HepG2 (cell line): ENCODE measurements around the gene HNRNPH3. TPM values are rescaled to one million over a fixed set of nuclear protein-coding genes. Genes with fewer than 3 reads are reported as not detected.

Experiments used
- CENPBD1 ChIP-seq: sonication (generic); formaldehyde crosslinking; IDR thresholded peaks from 2 replicates; pipeline ENCODE4 v1.8.0; 2022; ENCODE audit warnings: missing genetic modification reagents, low read depth, mild to moderate bottlenecking, borderline replicate concordance
- FOXP4 ChIP-seq: sonication (generic); formaldehyde crosslinking; IDR thresholded peaks from 2 replicates; pipeline ENCODE4 v1.4.0; 2020; ENCODE audit warnings: missing genetic modification reagents
- HOXA9 ChIP-seq: sonication (generic); formaldehyde crosslinking; IDR thresholded peaks from 2 replicates; pipeline ENCODE4 v1.8.1; 2022; ENCODE audit warnings: missing genetic modification reagents, mild to moderate bottlenecking, moderate library complexity, borderline replicate concordance
- POGZ ChIP-seq: sonication (generic); formaldehyde crosslinking; IDR thresholded peaks from 2 replicates; pipeline ENCODE4 v1.4.0; 2020; ENCODE audit warnings: mild to moderate bottlenecking, missing genetic modification reagents
- POLR2AphosphoS2 ChIP-seq: IDR thresholded peaks from 2 replicates; pipeline ENCODE4 v1.6.1; 2011; ENCODE audit warnings: low read depth, low read length, improper control_type of control experiment
- RAD21 ChIP-seq: fragments of 450-650 bp; formaldehyde crosslinking; IDR thresholded peaks from 2 replicates; pipeline ENCODE4 v1.5.0; 2020; ENCODE audit warnings: mild to moderate bottlenecking
- RARA ChIP-seq: IDR thresholded peaks from 2 replicates; pipeline ENCODE4 v1.6.1; 2016; ENCODE audit warnings: missing genetic modification reagents, missing compliant biosample characterization
- TEAD3 ChIP-seq: optimal IDR thresholded peaks from 2 replicates; pipeline ENCODE3; 2016; ENCODE audit warnings: borderline replicate concordance
- USF2 ChIP-seq, 2 experiments: sonication (generic) in 1 of 2; formaldehyde crosslinking in 1 of 2; IDR thresholded peaks; 2 replicates each; pipeline versions ENCODE4 v1.5.1 to v1.6.1; 2011 to 2020; ENCODE audit warnings: borderline replicate concordance in 1 of 2, low read depth in 1 of 2, low read length in 1 of 2, mild to moderate bottlenecking in 1 of 2, missing genetic modification reagents in 1 of 2, moderate library complexity in 1 of 2
- ZNF251 ChIP-seq: sonication (generic); formaldehyde crosslinking; IDR thresholded peaks from 2 replicates; pipeline ENCODE4 v1.9.0; 2021; ENCODE audit warnings: mild to moderate bottlenecking, missing genetic modification reagents
- ZNF484 ChIP-seq: sonication (generic); formaldehyde crosslinking; IDR thresholded peaks from 2 replicates; pipeline ENCODE4 v1.5.1; 2020; ENCODE audit warnings: mild to moderate bottlenecking, low read depth, missing genetic modification reagents, borderline replicate concordance
- ZNF503 ChIP-seq: sonication (generic); formaldehyde crosslinking; IDR thresholded peaks from 2 replicates; pipeline ENCODE4 v1.4.0; 2020; ENCODE audit warnings: missing genetic modification reagents
- ZNF512 ChIP-seq: sonication (generic); formaldehyde crosslinking; IDR thresholded peaks from 2 replicates; pipeline ENCODE4 v1.4.0; 2020; ENCODE audit warnings: mild to moderate bottlenecking, missing genetic modification reagents
- ZNF572 ChIP-seq: sonication (generic); formaldehyde crosslinking; IDR thresholded peaks from 2 replicates; pipeline ENCODE4 v1.5.1; 2020; ENCODE audit warnings: mild to moderate bottlenecking, missing genetic modification reagents
- ZSCAN31 ChIP-seq: sonication (generic); formaldehyde crosslinking; IDR thresholded peaks from 2 replicates; pipeline ENCODE4 v1.5.0; 2020; ENCODE audit warnings: low read depth, mild to moderate bottlenecking, missing genetic modification reagents
- polyA plus RNA-seq, 8 experiments: library from polyadenylated mRNA; depleted of rRNA in 3 of 8; stranded (reverse) in 7 of 8; unstranded in 1 of 8; fragments of >200 nt; fragmentation: Illumina TruSeq in 4 of 8; extraction: Trizol in 4 of 8; gene quantifications; 2 replicates each; pipeline versions ENCODE4 v1.2.1 to v1.2.3, GENCODE V29; 2011 to 2016; ENCODE audit warnings: low read depth in 4 of 8, missing spikeins in 1 of 8, mixed read lengths in 1 of 8; ENCODE audit not compliant: insufficient read depth in 1 of 8
- total RNA-seq, 5 experiments: library from RNA; depleted of rRNA; stranded (reverse); fragments of >200 nt; fragmentation: Illumina TruSeq; extraction: Trizol; gene quantifications; 2 replicates each; pipeline ENCODE4 v1.2.3, GENCODE V29; 2016; ENCODE audit warnings: low read depth in 1 of 5
- TF ChIP-seq, protein P1 (sequence below): sonication (generic); formaldehyde crosslinking; IDR thresholded peaks from 2 replicates; pipeline ENCODE4 v1.5.0; 2020; ENCODE audit warnings: missing genetic modification reagents

Gene HNRNPH3
- total and polyA plus RNA-seq, 2 of the 13 experiments (the other 11 are each of a cell fraction or from before 2014, with no cell fraction given), result 46.0 to 47.7 TPM

GRCh38 chr10:68331455-68332258 lies at the start of gene HNRNPH3 (continued):
- TF ChIP-seq USF2 (IDR thresholded peaks at IDR 0.05; ENCODE audit: low read depth, low read length) (no peak), USF2 (CRISPR knock-in tag; IDR thresholded peaks at IDR 0.05; ENCODE audit: borderline replicate concordance) (peak; percentile 82), RARA (CRISPR knock-in tag) (peak; percentile 35), POLR2AphosphoS2 (peak; percentile 82; the same call in 1 of the 2 replicates), ZNF503 (CRISPR knock-in tag) (peak; percentile 64; the same call in 1 of the 2 replicates), ZNF572 (CRISPR knock-in tag) (peak; percentile 40; the same call in 1 of the 2 replicates), POGZ (CRISPR knock-in tag) (peak; percentile 99), ZSCAN31 (CRISPR knock-in tag) (peak; percentile 98), ZNF484 (peak; percentile 71; the same call in 1 of the 2 replicates), TEAD3 (CRISPR knock-in tag) (peak; percentile 85), HOXA9 (peak; percentile 83), ZNF512 (no peak), FOXP4 (CRISPR knock-in tag) (peak; percentile 60), CENPBD1 (no peak), ZNF251 (CRISPR knock-in tag) (no peak), RAD21 (CRISPR knock-in tag) (peak; percentile 38; the same call in 1 of the 2 replicates)
- TF ChIP-seq, protein P1, sequence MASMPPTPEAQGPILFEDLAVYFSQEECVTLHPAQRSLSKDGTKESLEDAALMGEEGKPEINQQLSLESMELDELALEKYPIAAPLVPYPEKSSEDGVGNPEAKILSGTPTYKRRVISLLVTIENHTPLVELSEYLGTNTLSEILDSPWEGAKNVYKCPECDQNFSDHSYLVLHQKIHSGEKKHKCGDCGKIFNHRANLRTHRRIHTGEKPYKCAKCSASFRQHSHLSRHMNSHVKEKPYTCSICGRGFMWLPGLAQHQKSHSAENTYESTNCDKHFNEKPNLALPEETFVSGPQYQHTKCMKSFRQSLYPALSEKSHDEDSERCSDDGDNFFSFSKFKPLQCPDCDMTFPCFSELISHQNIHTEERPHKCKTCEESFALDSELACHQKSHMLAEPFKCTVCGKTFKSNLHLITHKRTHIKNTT (CRISPR knock-in tag), result no peak
